Caco-2 (cell line): Measurements from ENCODE around the gene HSPA8. TPM values are rescaled to one million over a fixed set of nuclear protein-coding genes. Genes with fewer than 3 reads are reported as not detected.

Source experiments
- BruUV-seq: library from RNA; stranded (reverse); fragments of 400-500 nt; replicated peaks from 2 replicates; lab custom pipeline; 2021; lab: Mats Ljungman, UMichigan
- CTCF ChIA-PET: fragments of 300-600 bp; sonication (Branson Sonifier 250); formaldehyde crosslinking; loops from one replicate; lab custom pipeline; 2022; ENCODE audit warnings: antibody characterized with exemption; lab: Charles Lee
- POLR2A ChIA-PET: fragments of 300-600 bp; sonication (Branson Sonifier 250); formaldehyde crosslinking; loops from one replicate; lab custom pipeline; 2022; ENCODE audit warnings: antibody characterized with exemption; lab: Charles Lee
- DNase-seq, 2 experiments: peaks; one replicate each; pipeline versions ENCODE4 v3.0.0 to v3.0.0-alpha.2; 2020 to 2022
- H3K27me3 ChIP-seq: replicated peaks from 2 replicates; pipeline ENCODE4 v1.6.0; 2011; ENCODE audit warnings: low read length; ENCODE audit not compliant: control insufficient read depth, insufficient read depth
- H3K36me3 ChIP-seq: 2 replicates; pipeline ENCODE4 v1.5.1; 2011; ENCODE audit warnings: low read length; ENCODE audit not compliant: control insufficient read depth, insufficient read depth
- H3K4me1 ChIP-seq: fragments of 250-450 bp; sonication (Bioruptor Pico); 2 replicates; pipeline ENCODE4 v1.5.1; 2020; ENCODE audit warnings: mild to moderate bottlenecking
- H3K4me3 ChIP-seq: 2 replicates; pipeline ENCODE4 v1.5.1; 2011; ENCODE audit warnings: low read depth, mild to moderate bottlenecking, control low read depth, low read length
- H3K9me3 ChIP-seq: fragments of 250-450 bp; sonication (Bioruptor Pico); 2 replicates; pipeline ENCODE4 v1.5.1; 2020; ENCODE audit warnings: mild to moderate bottlenecking, moderate library complexity
- H3K27ac Mint-ChIP-seq: one replicate; pipeline ENCODE4 v1.8.0; 2022; ENCODE audit warnings: mixed read lengths; ENCODE audit not compliant: unreplicated experiment
- H3K27me3 Mint-ChIP-seq: one replicate; pipeline ENCODE4 v1.8.0; 2022; ENCODE audit warnings: mixed read lengths; ENCODE audit not compliant: insufficient read depth, unreplicated experiment
- H3K36me3 Mint-ChIP-seq: one replicate; pipeline ENCODE4 v1.8.0; 2022; ENCODE audit warnings: mild to moderate bottlenecking, mixed read lengths; ENCODE audit not compliant: insufficient read depth, unreplicated experiment
- H3K4me1 Mint-ChIP-seq: one replicate; pipeline ENCODE4 v1.8.0; 2022; ENCODE audit warnings: low read depth, mixed read lengths; ENCODE audit not compliant: unreplicated experiment
- H3K4me3 Mint-ChIP-seq: one replicate; pipeline ENCODE4 v1.8.0; 2022; ENCODE audit warnings: mild to moderate bottlenecking, moderate library complexity, mixed read lengths; ENCODE audit not compliant: unreplicated experiment
- H3K9me3 Mint-ChIP-seq: one replicate; pipeline ENCODE4 v1.8.0; 2022; ENCODE audit warnings: mixed read lengths; ENCODE audit not compliant: unreplicated experiment
- CTCF ChIP-seq, 2 experiments: fragments of 200-600 bp in 1 of 2; IDR thresholded peaks; 1 replicate in 1 of 2; 2 replicates in 1 of 2; pipeline versions ENCODE4 v1.5.1 to v1.8.0; 2011 to 2022; ENCODE audit warnings: antibody characterized with exemption in 1 of 2, control low read depth in 1 of 2, inconsistent platforms in 1 of 2, low read depth in 1 of 2, low read length in 1 of 2, mild to moderate bottlenecking in 1 of 2, moderate library complexity in 1 of 2; ENCODE audit not compliant: insufficient read depth in 1 of 2, severe bottlenecking in 1 of 2, unreplicated experiment in 1 of 2
- intact Hi-C: fragments of 100-400 bp; cut with micrococcal nuclease; formaldehyde crosslinking; loops from one replicate; pipeline ENCODE4 v1.10.0; 2022; ENCODE audit not compliant: unreplicated experiment
- total RNA-seq: library from RNA; stranded (reverse); gene quantifications from 2 replicates; pipeline ENCODE4 v1.2.3, GENCODE V29; 2022

Gene HSPA8
- total RNA-seq, 1 experiment from 2014 or later = 1,923 TPM

GRCh38 chr11:123110397-123110796 lies 48.5 kb upstream of the HSPA8 start:
- intact Hi-C loops = loop anchor here (2.0 kb wide), 1 partner anchor 56 kb away; no protein-coding TSS in a partner anchor
- H3K27ac Mint-ChIP-seq = no peak overlapping the region

GRCh38 chr11:123107945-123108495 lies 46.1 kb upstream of the HSPA8 start:
- peak overlapping the region; percentile 59 for H3K27ac Mint-ChIP-seq
- no peak for TF ChIP-seq CTCF (IDR thresholded peaks at IDR 0.05; ENCODE audit: insufficient read depth in 1 of 2, low read depth in 1 of 2, low read length in 1 of 2, severe bottlenecking in 1 of 2, unreplicated experiment in 1 of 2)
- Histone ChIP-seq H3K9me3 (no peaks in the 10 kb centered on the region), H3K4me1 (peaks cover 13% of the 10 kb centered on the region), H3K4me3 (no peak overlapping the region), H3K27me3 (no peaks in the 10 kb centered on the region), H3K36me3 (no peaks in the 10 kb centered on the region)
- intact Hi-C loops = no loop called here
- peaks cover 13% of the 10 kb centered on the region for H3K36me3 Mint-ChIP-seq
- no TSS peak for BruUV-seq
- ChIA-PET POLR2A (interaction anchor here (0.6 to 1.0 kb wide), 2 partner anchors 46 to 47 kb away, joined by 3 to 7 read pairs; partner anchors contain the start of gene HSPA8), CTCF (interaction anchor here (0.6 to 6.8 kb wide), 10 partner anchors 58 to 1082 kb away, joined by 3 to 98 read pairs (median 4); partner anchors contain the start of gene CLMP)
- peak; percentile 47 to 56 for DNase-seq
- no peaks in the 10 kb centered on the region for H3K27me3 Mint-ChIP-seq
- peak overlapping the region; percentile 29 for H3K4me3 Mint-ChIP-seq
- no peaks in the 10 kb centered on the region for H3K9me3 Mint-ChIP-seq
- peaks cover 13% of the 10 kb centered on the region for H3K4me1 Mint-ChIP-seq

More at GRCh38 chr11:123110397-123110796, 48.5 kb upstream of the HSPA8 start:
- Histone ChIP-seq H3K27me3 (no peaks in the 10 kb centered on the region), H3K4me3 (no peak overlapping the region), H3K9me3 (no peaks in the 10 kb centered on the region), H3K36me3 (no peaks in the 10 kb centered on the region), H3K4me1 (peaks cover 13% of the 10 kb centered on the region)
- Mint-ChIP-seq H3K27me3 (no peaks in the 10 kb centered on the region), H3K9me3 (no peaks in the 10 kb centered on the region), H3K36me3 (peaks cover 13% of the 10 kb centered on the region), H3K4me3 (no peak overlapping the region), H3K4me1 (peaks cover 13% of the 10 kb centered on the region)
- DNase-seq = no peak
- ChIA-PET POLR2A (no interaction called here), CTCF (interaction anchor here (1.6 to 6.8 kb wide), 4 partner anchors 7 to 151 kb away, joined by 4 to 98 read pairs (median 20); no protein-coding TSS in a partner anchor)
- no TSS peak for BruUV-seq
- TF ChIP-seq CTCF (IDR thresholded peaks at IDR 0.05; ENCODE audit: insufficient read depth in 1 of 2, low read depth in 1 of 2, low read length in 1 of 2, severe bottlenecking in 1 of 2, unreplicated experiment in 1 of 2) = no peak

DNA sequence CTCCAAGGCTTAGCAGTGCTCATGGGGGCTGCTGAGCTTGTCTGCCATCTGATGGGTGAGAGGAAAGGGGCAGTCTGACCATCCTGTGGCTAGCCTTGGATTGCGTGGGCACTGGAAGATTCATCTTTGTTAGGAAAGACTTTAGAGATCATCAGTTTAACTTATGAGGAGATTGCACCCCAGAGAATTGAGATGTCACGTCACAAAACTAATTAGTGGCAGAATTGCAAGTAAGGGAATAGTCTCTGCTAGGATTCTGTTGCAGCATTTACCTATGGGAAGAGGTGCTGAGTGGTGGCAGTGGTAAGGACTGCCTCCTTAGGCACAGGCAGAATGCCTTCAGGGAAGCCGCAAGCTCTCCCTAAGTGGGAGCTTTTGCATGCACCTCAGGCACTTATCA lies 42.8 kb upstream of the HSPA8 start:
- H3K36me3 Mint-ChIP-seq = peaks cover 13% of the 10 kb centered on the region
- ChIA-PET CTCF (interaction anchor here (0.6 to 3.9 kb wide), 4 partner anchors 142 to 181 kb away, joined by 3 to 82 read pairs (median 28); no protein-coding TSS in a partner anchor), POLR2A (no interaction called here)
- Histone ChIP-seq H3K9me3 (no peaks in the 10 kb centered on the region), H3K4me1 (peaks cover 13% of the 10 kb centered on the region), H3K36me3 (no peaks in the 10 kb centered on the region), H3K4me3 (no peak overlapping the region), H3K27me3 (no peaks in the 10 kb centered on the region)
- TF ChIP-seq CTCF (IDR thresholded peaks at IDR 0.05; ENCODE audit: insufficient read depth in 1 of 2, low read depth in 1 of 2, low read length in 1 of 2, severe bottlenecking in 1 of 2, unreplicated experiment in 1 of 2) = no peak
- intact Hi-C loops = no loop called here
- no peaks in the 10 kb centered on the region for H3K27me3 Mint-ChIP-seq
- peak overlapping the region; percentile 29 for H3K27ac Mint-ChIP-seq
- no peaks in the 10 kb centered on the region for H3K9me3 Mint-ChIP-seq
- DNase-seq = no peak
- H3K4me1 Mint-ChIP-seq = peaks cover 13% of the 10 kb centered on the region
- no peak overlapping the region for H3K4me3 Mint-ChIP-seq
- BruUV-seq = no TSS peak
